Endometrial microvascular endothelial cells (primary cell): ENCODE measurements around the gene TCF12. TPM values are rescaled to one million over a fixed set of nuclear protein-coding genes. Genes with fewer than 3 reads are reported as not detected.

Experiments
- in situ Hi-C: cut with HindIII; loops from 2 replicates; pipeline ENCODE4 v1.10.0; 2017; ENCODE audit warnings: low sequenced_read_pairs, low pct_unique_long_range_greater_than_20kb; ENCODE audit errors: inconsistent ontology term
- total RNA-seq: library from RNA; depleted of rRNA; stranded (reverse); fragments of >200 nt; gene quantifications from one replicate; pipeline ENCODE4 v1.2.3, GENCODE V29; 2015; ENCODE audit errors: inconsistent ontology term

The TCF12 gene
- total RNA-seq, 1 donor from 2014 or later = 40.4 TPM

DNA sequence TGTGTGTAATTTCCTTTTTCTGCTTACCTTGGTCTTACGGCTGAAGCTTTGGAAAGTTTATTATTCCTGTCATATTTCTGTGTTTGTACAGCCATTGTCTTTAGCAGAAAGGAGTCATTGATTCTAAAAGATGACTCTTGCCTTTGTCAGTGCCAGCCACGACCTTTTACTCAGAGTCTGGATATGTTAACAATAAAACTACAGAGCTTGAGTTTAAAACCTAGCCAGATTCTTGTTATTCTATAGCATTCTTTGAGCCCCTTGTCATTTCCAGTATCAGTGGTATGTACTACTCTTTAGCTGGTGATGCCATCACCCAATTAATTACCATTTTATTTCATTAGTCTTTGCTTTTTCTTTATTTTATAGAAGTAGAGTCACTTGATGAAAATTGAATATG, 142.4 kb downstream of the TCF12 start:
- in situ Hi-C loops = no loop called here

DNA sequence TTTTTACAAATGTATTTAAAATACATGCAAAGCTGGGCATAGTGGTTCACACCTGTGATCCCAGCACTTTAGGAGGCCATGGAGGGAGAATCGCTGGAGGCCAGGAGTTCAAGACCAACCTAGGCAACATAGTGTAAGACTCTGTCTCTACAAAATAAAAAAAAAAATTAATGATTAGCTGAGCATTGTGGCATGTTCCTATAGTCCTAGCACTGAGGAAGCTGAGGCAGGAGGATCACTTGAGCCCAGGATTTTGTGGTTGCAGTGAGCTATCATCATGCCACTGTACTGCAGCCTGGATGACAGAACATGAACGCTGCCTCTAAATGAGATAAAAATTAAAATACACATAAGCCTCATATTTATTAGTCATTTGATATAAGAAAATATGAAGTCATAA, 142.8 kb downstream of the TCF12 start:
- in situ Hi-C loops = no loop called here

DNA sequence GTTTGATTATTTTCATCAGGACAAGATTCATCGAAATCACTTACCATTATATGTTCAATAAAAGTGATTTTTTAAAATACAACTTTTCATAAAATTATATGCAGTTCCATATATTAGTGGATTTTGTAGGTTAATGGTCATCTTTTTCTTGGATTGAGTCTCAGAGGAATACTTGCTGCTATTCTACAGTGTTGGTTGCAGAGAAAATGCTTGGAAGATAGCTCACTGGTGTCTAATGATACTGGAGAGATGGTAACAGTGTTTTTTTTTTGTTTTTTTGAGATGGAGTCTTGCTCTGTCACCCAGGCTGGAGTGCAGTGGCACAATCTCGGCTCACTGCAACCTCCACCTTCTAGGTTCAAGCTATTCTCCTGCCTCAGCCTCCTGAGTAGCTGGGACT, 143.3 kb downstream of the TCF12 start:
- in situ Hi-C loops = no loop called here

DNA sequence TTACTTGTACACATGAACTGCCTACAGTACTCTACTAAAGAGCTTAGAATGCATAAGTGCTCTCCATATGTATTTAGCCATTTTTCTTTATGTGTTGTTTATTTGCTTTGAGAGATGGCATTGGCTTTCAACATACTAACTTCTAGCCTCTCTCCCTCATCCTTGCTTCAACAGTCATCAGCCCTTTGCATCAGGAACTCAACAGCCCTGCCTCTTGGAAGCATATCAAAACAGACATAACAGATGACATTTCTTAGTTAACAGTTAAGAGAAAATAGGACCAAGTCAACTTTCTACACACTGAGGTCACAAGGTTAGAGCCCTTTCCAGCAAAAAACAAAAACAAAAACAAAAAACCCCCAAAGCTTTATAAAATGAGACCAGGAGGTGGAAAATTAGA, 145.6 kb downstream of the TCF12 start:
- in situ Hi-C loops = no loop called here

DNA sequence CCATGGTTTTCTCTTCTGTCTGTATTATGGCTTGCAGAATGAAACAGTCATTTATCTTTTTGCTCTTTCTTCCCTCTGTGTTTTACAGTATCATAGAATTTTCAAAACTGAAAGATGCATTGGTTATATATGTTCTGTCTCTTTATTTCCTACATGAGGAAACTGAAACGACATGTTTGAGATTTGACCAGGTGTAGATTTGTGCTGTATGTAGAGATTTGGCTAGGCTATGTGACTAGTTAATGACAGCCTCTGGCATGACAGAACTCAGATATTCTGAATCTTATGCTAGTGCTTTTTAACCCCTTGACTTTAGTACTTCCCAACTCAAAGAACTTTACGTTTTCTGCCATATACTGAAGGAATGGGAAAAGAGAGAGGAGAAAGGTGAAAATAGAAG, 151.0 kb downstream of the TCF12 start:
- in situ Hi-C loops = no loop called here

DNA sequence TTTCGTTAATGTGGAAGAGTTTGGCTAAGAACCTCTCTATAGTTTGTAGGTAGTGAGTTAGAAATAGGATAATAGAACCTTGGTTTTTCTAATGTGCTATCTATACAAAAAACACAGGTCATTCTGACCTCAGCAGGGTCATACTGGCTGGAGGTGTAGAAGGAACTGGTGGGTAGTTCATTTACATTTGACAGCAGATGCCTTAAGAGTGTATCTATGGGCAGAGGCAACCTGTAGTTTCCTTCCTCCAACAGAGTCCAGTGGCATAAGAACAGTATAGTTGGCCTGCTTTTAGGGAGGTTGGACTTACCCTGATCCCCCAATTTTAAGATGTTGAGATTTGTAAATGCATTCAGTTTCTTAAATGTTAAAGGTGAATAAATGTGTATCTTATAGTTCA, 152.2 kb downstream of the TCF12 start:
- in situ Hi-C loops = no loop called here

GRCh38 chr15:57079446-57079845, 161.0 kb downstream of the TCF12 start:
- in situ Hi-C loops = no loop called here

DNA sequence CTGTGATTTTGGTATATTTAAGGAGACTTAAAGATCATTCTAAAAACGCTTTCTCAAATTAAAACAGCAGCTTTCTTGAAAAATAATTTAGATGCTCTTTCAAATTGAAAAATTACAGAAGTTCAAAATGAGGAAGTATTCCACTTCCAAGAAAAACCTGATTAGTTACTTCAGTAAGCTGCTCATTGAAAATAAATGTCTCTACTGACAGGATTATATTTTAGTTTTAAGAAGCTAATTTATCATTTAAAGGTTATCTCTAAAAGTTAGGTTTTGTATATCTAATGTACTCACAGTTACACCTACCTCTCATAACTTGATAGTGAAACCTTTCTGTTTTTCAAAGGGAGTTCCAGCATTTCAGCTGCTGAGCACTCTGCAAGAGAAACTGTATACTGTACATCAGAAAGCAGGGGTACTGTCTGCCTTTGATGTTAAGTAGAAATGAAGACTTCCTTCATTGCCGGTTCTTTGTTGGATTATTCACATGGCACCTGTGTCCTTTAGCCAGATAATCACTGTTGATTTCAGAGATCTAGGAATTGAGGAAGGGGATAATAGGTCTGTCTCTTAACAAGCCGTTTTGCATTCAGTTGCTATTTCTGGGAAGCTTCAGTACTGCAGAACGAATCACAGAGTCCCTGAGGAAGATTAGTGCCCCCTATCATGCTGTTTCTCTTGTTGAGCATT, 161.6 kb downstream of the TCF12 start:
- in situ Hi-C loops = no loop called here

DNA sequence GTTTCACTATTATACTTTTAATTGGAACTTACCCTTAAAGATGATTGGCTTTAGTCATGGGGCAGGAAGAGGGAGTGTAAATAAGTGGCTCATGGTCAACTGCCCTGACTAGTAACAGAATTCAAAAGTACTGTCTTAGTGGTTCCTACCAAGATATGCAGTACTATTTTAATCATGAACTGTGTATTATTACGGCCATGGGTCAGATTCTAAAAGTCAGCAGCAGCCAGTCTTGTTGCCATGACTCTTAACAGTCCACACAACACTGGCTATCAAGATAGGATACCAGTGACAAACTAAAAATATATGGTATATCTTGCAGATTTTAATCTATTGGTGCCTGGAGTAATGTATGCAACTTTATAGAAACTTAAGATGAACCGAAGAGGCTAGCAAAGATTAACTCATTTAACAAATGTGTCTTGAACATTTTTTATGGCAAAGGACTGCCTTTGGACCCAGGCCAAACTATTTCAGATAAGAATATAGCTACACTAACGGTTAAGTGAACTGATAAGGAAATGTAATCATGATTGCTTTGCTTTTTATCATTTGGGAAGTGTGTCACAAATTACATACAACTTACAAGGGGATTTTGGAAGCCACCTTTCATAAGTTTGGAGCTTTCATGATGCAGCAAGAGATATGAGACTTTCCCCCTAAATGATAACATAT, 163.7 kb downstream of the TCF12 start:
- in situ Hi-C loops = no loop called here

GRCh38 chr15:57084192-57084591, 165.7 kb downstream of the TCF12 start:
- in situ Hi-C loops = no loop called here

GRCh38 chr15:57085267-57085666, 166.8 kb downstream of the TCF12 start:
- in situ Hi-C loops = no loop called here

- in situ Hi-C loops = no loop called here
Measured at GRCh38 chr15:57086857-57087427, 168.5 kb downstream of the TCF12 start.

DNA sequence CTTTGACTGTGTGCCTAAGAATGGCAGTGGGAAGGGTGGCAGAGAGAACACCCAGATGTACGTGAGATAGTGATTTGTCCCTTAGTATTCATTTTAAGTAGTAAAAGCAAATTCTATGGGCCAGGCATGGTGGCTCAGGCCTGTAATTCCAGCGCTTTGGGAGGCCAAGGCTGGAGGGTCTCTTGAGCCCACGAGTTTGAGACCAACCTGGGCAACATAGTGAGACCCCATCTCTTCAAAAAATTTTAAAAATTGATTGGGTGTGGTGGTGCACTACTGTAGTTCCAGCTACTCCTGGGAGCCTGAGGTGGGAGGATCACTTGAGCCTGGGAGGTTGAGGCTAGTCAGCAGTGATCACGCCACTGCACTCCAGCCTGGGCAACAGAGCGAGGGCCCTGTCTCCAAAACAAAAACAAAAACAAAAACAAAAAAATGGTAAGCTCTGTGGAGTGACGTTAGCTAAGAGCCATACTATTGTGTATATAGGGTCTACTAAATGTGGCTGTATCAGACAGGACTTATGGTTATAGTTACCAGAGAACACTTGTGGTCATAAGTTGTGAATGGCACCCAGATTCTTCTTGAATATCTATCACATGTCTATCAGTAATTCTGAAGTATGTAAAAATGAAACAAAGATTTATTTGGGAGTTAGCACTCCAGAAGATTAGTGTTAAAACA, 171.5 kb downstream of the TCF12 start:
- in situ Hi-C loops = no loop called here

DNA sequence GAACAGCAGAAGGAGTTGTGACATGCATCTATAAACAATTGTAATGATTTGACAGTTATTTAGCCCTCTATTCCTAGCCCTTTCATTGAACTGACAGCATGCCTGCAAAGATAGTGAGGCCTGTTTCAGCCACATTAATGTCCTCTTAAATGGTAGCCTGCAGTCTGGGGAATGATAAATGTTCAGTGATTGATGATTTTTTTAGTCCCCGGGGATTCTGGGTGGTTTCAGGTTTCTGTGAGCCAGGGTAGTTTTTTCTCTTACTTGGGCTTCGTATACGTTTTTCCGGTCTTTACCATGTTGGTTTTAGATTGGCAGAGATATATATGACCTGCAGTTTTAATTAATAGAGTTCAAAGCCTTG, 172.0 kb downstream of the TCF12 start:
- in situ Hi-C loops = no loop called here

DNA sequence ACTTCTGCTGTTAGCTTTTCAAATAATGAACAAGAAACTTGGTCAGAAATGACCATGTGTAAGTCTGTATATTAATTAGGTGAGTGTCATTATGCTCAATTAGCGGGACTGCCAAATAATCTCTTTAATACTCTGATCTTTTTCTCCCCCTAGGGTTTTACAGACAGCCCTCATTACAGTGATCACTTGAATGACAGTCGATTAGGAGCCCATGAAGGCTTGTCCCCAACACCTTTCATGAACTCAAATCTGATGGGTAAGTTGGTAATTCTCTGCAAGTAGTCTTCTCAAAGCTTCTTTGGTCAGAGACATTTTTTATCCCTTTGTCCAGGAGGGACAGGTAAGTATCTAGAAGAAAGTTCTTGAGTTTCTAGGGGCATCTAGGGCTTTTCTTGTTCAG, 173.2 kb downstream of the TCF12 start:
- in situ Hi-C loops = no loop called here

- in situ Hi-C loops = no loop called here
Measured at GRCh38 chr15:57092252-57092651, 173.8 kb downstream of the TCF12 start.

GRCh38 chr15:57094321-57095257, 176.1 kb downstream of the TCF12 start:
- in situ Hi-C loops = no loop called here

GRCh38 chr15:57095896-57096295, 177.5 kb downstream of the TCF12 start:
- in situ Hi-C loops = no loop called here

GRCh38 chr15:57097246-57097645, 178.8 kb downstream of the TCF12 start:
- in situ Hi-C loops = no loop called here
